Measurements from ENCODE around the gene KCP. TPM values are rescaled to one million over a fixed set of nuclear protein-coding genes. Genes with fewer than 3 reads are reported as not detected.

Gene KCP
- total RNA-seq, 1 experiment from 2014 or later = 1.6 TPM

GRCh38 chr7:128892521-128893250, 17.8 kb downstream of the KCP start:
- Histone ChIP-seq H3K4me1 (ENCODE audit: control insufficient read depth in 1 of 2, insufficient read depth in 2 of 2, low read length in 2 of 2) (peaks cover 33 to 70% of the 10 kb centered on the region in 2 experiments), H3K4me2 (ENCODE audit: low read length) (peak overlapping the region; percentile 80), H3K27ac (ENCODE audit: low read depth, low read length) (peak overlapping the region; percentile 59), H2AFZ (ENCODE audit: low read depth, low read length, poor library complexity, severe bottlenecking) (peak overlapping the region; percentile 45), H3K79me2 (ENCODE audit: insufficient read depth, low read length) (no peaks in the 10 kb centered on the region), H4K20me1 (ENCODE audit: insufficient read depth) (no peaks in the 10 kb centered on the region), H3K36me3 (ENCODE audit: control insufficient read depth in 1 of 2, insufficient read depth in 2 of 2, low read length in 2 of 2) (no peaks in the 10 kb centered on the region), H3K9ac (ENCODE audit: low read length) (peak overlapping the region; percentile 53), H3K4me3 (replicated peaks in 1 of 2; ENCODE audit: low read depth in 1 of 2, low read length in 2 of 2) (peak overlapping the region in 1 of 2 experiments; percentile 47; a peak in 2 of 4 replicates), H3K27me3 (ENCODE audit: insufficient read depth, low read length) (no peaks in the 10 kb centered on the region), H3K9me2 (ENCODE audit: insufficient read depth) (no peaks in the 10 kb centered on the region), H3K9me3 (ENCODE audit: control insufficient read depth in 1 of 2, insufficient read depth in 1 of 2, low read depth in 1 of 2, low read length in 2 of 2) (no peaks in the 10 kb centered on the region)
- no TSS peak for BruUV-seq (replicated peaks)
- TF ChIP-seq, protein P1, sequence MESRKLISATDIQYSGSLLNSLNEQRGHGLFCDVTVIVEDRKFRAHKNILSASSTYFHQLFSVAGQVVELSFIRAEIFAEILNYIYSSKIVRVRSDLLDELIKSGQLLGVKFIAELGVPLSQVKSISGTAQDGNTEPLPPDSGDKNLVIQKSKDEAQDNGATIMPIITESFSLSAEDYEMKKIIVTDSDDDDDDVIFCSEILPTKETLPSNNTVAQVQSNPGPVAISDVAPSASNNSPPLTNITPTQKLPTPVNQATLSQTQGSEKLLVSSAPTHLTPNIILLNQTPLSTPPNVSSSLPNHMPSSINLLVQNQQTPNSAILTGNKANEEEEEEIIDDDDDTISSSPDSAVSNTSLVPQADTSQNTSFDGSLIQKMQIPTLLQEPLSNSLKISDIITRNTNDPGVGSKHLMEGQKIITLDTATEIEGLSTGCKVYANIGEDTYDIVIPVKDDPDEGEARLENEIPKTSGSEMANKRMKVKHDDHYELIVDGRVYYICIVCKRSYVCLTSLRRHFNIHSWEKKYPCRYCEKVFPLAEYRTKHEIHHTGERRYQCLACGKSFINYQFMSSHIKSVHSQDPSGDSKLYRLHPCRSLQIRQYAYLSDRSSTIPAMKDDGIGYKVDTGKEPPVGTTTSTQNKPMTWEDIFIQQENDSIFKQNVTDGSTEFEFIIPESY (IDR thresholded peaks at IDR 0.05; ENCODE audit: extremely low read depth, insufficient replicate concordance, low read length) = no peak
- TF ChIP-seq SP1 (IDR thresholded peaks at IDR 0.05; ENCODE audit: low read depth) (no peak), SRF (IDR thresholded peaks at IDR 0.05; ENCODE audit: low read depth) (no peak), YY1 (IDR thresholded peaks at IDR 0.05; ENCODE audit: extremely low read depth, insufficient replicate concordance, low read depth, low read length) (no peak), EGR1 (IDR thresholded peaks at IDR 0.05; ENCODE audit: low read depth) (no peak)
- ATAC-seq (no peak), DNase-seq (ENCODE audit: low read depth, low spot score) (no peak)
- RAD21 ChIA-PET (ENCODE audit: low non-redundant PET in 1 of 2, low total read pairs in 2 of 2, uncharacterized antibody in 2 of 2, unreplicated experiment in 2 of 2) = interaction anchor here in 1 of 2 experiments (0.6 kb wide), 1 partner anchor 9 kb away, joined by 3 read pairs; no protein-coding TSS in a partner anchor
- intact Hi-C loops (cut with micrococcal nuclease) = no loop called here
- POLR2A ChIA-PET = interaction anchor here (1.4 kb wide), 1 partner anchor 29 kb away, joined by 6 read pairs; no protein-coding TSS in a partner anchor
- CTCF ChIA-PET = no interaction called here

DNA sequence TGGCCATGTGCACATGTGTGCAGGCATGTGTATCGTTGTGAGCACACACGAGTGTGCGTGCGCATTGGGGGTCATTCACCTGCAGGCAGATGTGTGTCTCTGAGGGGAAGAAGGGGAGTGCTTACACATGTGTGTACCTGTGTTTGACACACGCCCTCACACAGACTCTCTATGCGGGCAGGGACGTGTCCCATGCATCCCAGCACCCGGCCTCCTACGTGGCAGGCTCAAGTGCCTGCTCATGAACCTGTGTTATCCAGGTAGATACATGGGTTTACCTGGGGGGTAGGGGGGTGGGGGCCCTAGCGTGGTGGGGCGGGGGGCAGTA, 18.6 kb downstream of the KCP start:
- no peaks in the 10 kb centered on the region for H3K9me3 ChIP-seq (ENCODE audit: control insufficient read depth in 1 of 2, insufficient read depth in 1 of 2, low read depth in 1 of 2, low read length in 2 of 2)
- H3K27me3 ChIP-seq (ENCODE audit: insufficient read depth, low read length) = no peaks in the 10 kb centered on the region
- intact Hi-C loops (cut with micrococcal nuclease) = no loop called here
- H3K36me3 ChIP-seq (ENCODE audit: control insufficient read depth in 1 of 2, insufficient read depth in 2 of 2, low read length in 2 of 2) = no peaks in the 10 kb centered on the region
- no peaks in the 10 kb centered on the region for H4K20me1 ChIP-seq (ENCODE audit: insufficient read depth)
- RAD21 ChIA-PET (ENCODE audit: low non-redundant PET in 1 of 2, low total read pairs in 2 of 2, uncharacterized antibody in 2 of 2, unreplicated experiment in 2 of 2) = no interaction called here
- no TSS peak for BruUV-seq (replicated peaks)
- H3K27ac ChIP-seq (ENCODE audit: low read depth, low read length) = peak overlapping the region; percentile 81; the same call in 1 of the 2 replicates
- no peaks in the 10 kb centered on the region for H3K9me2 ChIP-seq (ENCODE audit: insufficient read depth)
- no peaks in the 10 kb centered on the region for H3K79me2 ChIP-seq (ENCODE audit: insufficient read depth, low read length)
- CTCF ChIA-PET = no interaction called here
- ATAC-seq (no peak), DNase-seq (ENCODE audit: low read depth, low spot score) (no peak)
- H3K4me1 ChIP-seq (ENCODE audit: control insufficient read depth in 1 of 2, insufficient read depth in 2 of 2, low read length in 2 of 2) = peaks cover 33 to 68% of the 10 kb centered on the region in 2 experiments
- H3K4me2 ChIP-seq (ENCODE audit: low read length) = peak overlapping the region; percentile 96
- peak overlapping the region; percentile 65 to 69 for H3K4me3 ChIP-seq (replicated peaks in 1 of 2; ENCODE audit: low read depth in 1 of 2, low read length in 2 of 2)
- no peak overlapping the region for H2AFZ ChIP-seq (ENCODE audit: low read depth, low read length, poor library complexity, severe bottlenecking)
- H3K9ac ChIP-seq (ENCODE audit: low read length) = peak overlapping the region; percentile 69; the same call in 1 of the 2 replicates
- POLR2A ChIA-PET = no interaction called here
- TF ChIP-seq CEBPB (IDR thresholded peaks at IDR 0.05; ENCODE audit: low read depth) (no peak), CTCF (IDR thresholded peaks at IDR 0.05 in 2 of 3, conservative IDR thresholded peaks at IDR 0.05 in 1 of 3; ENCODE audit: borderline replicate concordance in 1 of 3, insufficient read depth in 1 of 3, low read depth in 2 of 3, low read length in 2 of 3) (no peak), EZH2phosphoT487 (IDR thresholded peaks at IDR 0.05; ENCODE audit: borderline replicate concordance) (no peak), YY1 (IDR thresholded peaks at IDR 0.05; ENCODE audit: extremely low read depth, insufficient replicate concordance, low read depth, low read length) (no peak), POLR2AphosphoS5 (IDR thresholded peaks at IDR 0.05; ENCODE audit: low read depth, low read length) (no peak), ZNF274 (IDR thresholded peaks at IDR 0.05; ENCODE audit: low read depth, low read length) (no peak)

Measured in HCT116 (cell line).